Panc1 (cell line): Measurements from ENCODE around the gene KCNJ1.

Experiments used
- CTCF ChIP-seq: fragments of 450-650 bp; IDR thresholded peaks from 2 replicates; pipeline ENCODE4 v1.5.1; 2017; ENCODE audit warnings: mild to moderate bottlenecking
- POLR2AphosphoS5 ChIP-seq: IDR thresholded peaks from 2 replicates; pipeline ENCODE4 v1.6.1; 2012; ENCODE audit warnings: mild to moderate bottlenecking, low read depth, low read length, moderate library complexity
- REST ChIP-seq, 2 experiments: IDR thresholded peaks; 2 replicates each; pipeline ENCODE4 v1.6.1; 2011 to 2012; ENCODE audit warnings: low read depth in 2 of 2, control low read depth in 1 of 2, low read length in 1 of 2, mild to moderate bottlenecking in 1 of 2, moderate library complexity in 1 of 2; ENCODE audit not compliant: insufficient read depth in 1 of 2
- SIN3A ChIP-seq: IDR thresholded peaks from 2 replicates; pipeline ENCODE4 v1.6.1; 2012; ENCODE audit warnings: low read depth, mild to moderate bottlenecking, low read length, moderate library complexity, borderline replicate concordance; ENCODE audit not compliant: insufficient read depth
- TCF7L2 ChIP-seq: IDR thresholded peaks from 2 replicates; pipeline ENCODE4 v1.6.1; 2011; ENCODE audit warnings: mild to moderate bottlenecking, low read depth, low read length, inconsistent platforms

DNA sequence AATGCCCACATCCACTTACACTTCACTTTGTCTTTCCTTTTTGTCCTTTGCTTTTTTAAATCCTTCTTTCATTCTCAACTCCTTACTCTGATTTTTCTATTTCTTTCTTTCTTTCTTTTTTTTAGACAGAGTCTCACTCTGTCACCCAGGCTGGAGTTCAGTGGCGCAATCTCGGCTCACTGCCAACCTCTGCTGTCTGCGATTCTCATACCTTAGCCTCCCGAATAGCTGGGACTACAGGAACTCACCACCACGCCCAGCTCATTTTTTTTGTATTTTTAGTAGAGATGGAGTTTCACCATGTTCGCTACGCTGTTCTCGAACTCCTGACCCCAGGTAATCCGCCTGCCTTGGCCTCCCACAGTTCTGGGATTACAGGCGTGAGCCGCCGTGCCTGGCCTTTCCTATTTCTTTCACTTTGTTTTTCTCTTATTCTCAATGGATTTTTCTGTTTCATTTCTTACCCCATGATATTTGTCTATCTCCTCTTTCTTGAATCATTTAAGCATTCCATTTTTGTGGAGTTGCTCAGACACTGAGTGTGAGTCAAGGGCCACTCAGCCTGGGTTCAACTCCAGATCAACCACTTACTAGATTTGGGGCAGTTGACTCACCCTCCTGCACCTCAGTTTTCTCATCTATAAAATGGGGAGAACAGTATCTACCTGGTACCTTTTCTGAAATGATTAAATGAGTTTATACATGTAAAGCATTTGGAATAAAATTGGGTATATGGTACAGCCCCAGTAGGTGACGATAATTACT lies 31.7 kb upstream of the KCNJ1 start:
- TF ChIP-seq CTCF (no peak), POLR2AphosphoS5 (no peak), TCF7L2 (no peak), SIN3A (no peak), REST (IDR thresholded peaks at IDR 0.05; ENCODE audit: insufficient read depth in 1 of 2, low read depth in 2 of 2, low read length in 1 of 2) (no peak)
